ENCODE measurements around the gene DBP.

The DBP gene

GRCh38 chr19:48600679-48601417, 36.3 kb downstream of the DBP start:
- no peaks in the 10 kb centered on the region for H3K9me3 ChIP-seq (ENCODE audit: control insufficient read depth in 2 of 2, low read length in 2 of 2)
- H3K27ac ChIP-seq (ENCODE audit: low read depth in 2 of 2, low read length in 2 of 2): no peak overlapping the region
- H3K9ac ChIP-seq (ENCODE audit: low read depth in 1 of 2, low read length in 2 of 2): no peak overlapping the region
- H3K27me3 ChIP-seq (ENCODE audit: control insufficient read depth in 2 of 2, insufficient read depth in 2 of 2, low read length in 2 of 2): no peaks in the 10 kb centered on the region
- H3K36me3 ChIP-seq (ENCODE audit: control insufficient read depth in 2 of 2, insufficient read depth in 2 of 2, low read length in 2 of 2): peaks cover 2 to 4% of the 10 kb centered on the region in 2 donors
- no peak overlapping the region for H3K4me3 ChIP-seq (ENCODE audit: low read length in 2 of 2)
- peaks cover 8 to 11% of the 10 kb centered on the region in 2 donors for H3K4me1 ChIP-seq (ENCODE audit: control insufficient read depth in 2 of 2, insufficient read depth in 2 of 2, low read length in 2 of 2)

DNA sequence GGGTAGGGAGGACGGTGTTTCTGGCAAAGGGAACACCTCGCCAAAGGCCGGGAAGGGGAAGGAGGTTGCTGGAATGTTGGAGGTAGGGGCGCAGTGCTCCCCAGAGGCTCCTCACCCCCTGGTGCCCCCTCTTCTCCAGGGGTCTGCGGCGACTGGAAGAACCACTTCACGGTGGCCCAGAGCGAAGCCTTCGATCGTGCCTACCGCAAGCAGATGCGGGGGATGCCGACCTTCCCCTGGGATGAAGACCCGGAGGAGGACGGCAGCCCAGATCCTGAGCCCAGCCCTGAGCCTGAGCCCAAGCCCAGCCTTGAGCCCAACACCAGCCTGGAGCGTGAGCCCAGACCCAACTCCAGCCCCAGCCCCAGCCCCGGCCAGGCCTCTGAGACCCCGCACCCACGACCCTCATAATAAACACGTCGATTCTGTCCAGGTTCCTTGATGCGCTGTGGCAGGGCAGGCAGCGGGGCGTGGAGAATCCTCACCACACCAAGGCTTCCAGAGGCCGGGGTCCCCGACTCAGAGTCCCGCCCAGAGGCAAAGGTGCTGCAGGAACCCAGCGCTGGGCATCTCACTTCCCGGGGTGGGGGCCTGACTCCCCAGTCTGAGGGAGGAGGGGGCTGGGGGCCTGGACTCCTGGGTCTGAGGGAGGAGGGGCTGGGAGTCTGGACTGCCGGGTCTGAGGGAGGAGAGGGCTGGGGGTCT, 38.0 kb downstream of the DBP start:
- H3K4me1 ChIP-seq (ENCODE audit: control insufficient read depth in 2 of 2, insufficient read depth in 2 of 2, low read length in 2 of 2): peaks cover 8 to 11% of the 10 kb centered on the region in 2 donors
- peaks cover 2 to 4% of the 10 kb centered on the region in 2 donors for H3K36me3 ChIP-seq (ENCODE audit: control insufficient read depth in 2 of 2, insufficient read depth in 2 of 2, low read length in 2 of 2)
- no peak overlapping the region for H3K27ac ChIP-seq (ENCODE audit: low read depth in 2 of 2, low read length in 2 of 2)
- no peaks in the 10 kb centered on the region for H3K27me3 ChIP-seq (ENCODE audit: control insufficient read depth in 2 of 2, insufficient read depth in 2 of 2, low read length in 2 of 2)
- H3K4me3 ChIP-seq (ENCODE audit: low read length in 2 of 2): no peak overlapping the region
- no peak overlapping the region for H3K9ac ChIP-seq (ENCODE audit: low read depth in 1 of 2, low read length in 2 of 2)
- H3K9me3 ChIP-seq (ENCODE audit: control insufficient read depth in 2 of 2, low read length in 2 of 2): no peaks in the 10 kb centered on the region

DNA sequence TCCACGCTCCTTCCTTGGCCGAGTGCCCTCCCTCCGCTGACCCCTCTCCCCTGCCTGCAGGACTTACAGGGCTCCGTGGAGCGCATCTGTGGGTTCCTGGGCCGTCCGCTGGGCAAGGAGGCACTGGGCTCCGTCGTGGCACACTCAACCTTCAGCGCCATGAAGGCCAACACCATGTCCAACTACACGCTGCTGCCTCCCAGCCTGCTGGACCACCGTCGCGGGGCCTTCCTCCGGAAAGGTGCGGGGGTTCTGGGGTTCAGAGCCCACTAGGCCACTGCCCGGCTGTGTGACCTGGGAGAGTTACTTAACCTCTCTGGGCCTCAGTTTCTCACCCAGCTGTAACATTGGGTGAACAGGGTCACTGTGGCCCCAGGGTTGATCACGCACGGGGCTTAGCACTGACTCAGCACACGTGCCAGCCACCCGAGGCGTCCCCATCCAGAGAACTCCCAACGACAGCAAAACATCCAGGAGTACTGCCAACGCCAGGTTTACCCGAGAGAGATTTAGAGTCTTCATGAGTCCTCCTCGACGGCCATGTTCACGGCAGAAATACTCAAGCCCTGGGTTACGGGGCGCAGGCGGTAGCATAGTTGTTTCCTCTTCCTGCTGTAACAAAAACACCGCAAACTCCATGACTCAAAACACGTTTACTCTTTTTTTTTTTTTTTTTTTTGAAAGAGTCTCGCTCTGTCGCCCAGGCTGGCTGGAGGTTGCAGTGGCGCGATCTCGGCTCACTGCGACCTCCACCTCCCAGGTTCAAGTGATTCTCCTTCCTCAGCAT, 40.3 kb downstream of the DBP start:
- H3K9ac ChIP-seq (ENCODE audit: low read depth in 1 of 2, low read length in 2 of 2): no peak overlapping the region

GRCh38 chr19:48596237-48596636, 40.9 kb downstream of the DBP start:
- H3K9me3 ChIP-seq (ENCODE audit: control insufficient read depth in 2 of 2, low read length in 2 of 2): no peaks in the 10 kb centered on the region
- H3K36me3 ChIP-seq (ENCODE audit: control insufficient read depth in 2 of 2, insufficient read depth in 2 of 2, low read length in 2 of 2): peaks cover 0 to 2% of the 10 kb centered on the region in 2 donors
- H3K4me1 ChIP-seq (ENCODE audit: control insufficient read depth in 2 of 2, insufficient read depth in 2 of 2, low read length in 2 of 2): no peaks in the 10 kb centered on the region
- no peak overlapping the region for H3K9ac ChIP-seq (ENCODE audit: low read depth in 1 of 2, low read length in 2 of 2)
- no peak overlapping the region for H3K27ac ChIP-seq (ENCODE audit: low read depth in 2 of 2, low read length in 2 of 2)
- no peaks in the 10 kb centered on the region for H3K27me3 ChIP-seq (ENCODE audit: control insufficient read depth in 2 of 2, insufficient read depth in 2 of 2, low read length in 2 of 2)
- no peak overlapping the region for H3K4me3 ChIP-seq (ENCODE audit: low read length in 2 of 2)

More for the DNA sequence above, 40.3 kb downstream of the DBP start:
- Histone ChIP-seq H3K27ac (ENCODE audit: low read depth in 2 of 2, low read length in 2 of 2) (no peak overlapping the region), H3K4me1 (ENCODE audit: control insufficient read depth in 2 of 2, insufficient read depth in 2 of 2, low read length in 2 of 2) (no peaks in the 10 kb centered on the region), H3K9me3 (ENCODE audit: control insufficient read depth in 2 of 2, low read length in 2 of 2) (no peaks in the 10 kb centered on the region), H3K4me3 (ENCODE audit: low read length in 2 of 2) (no peak overlapping the region), H3K36me3 (ENCODE audit: control insufficient read depth in 2 of 2, insufficient read depth in 2 of 2, low read length in 2 of 2) (peaks cover 0 to 2% of the 10 kb centered on the region in 2 donors), H3K27me3 (ENCODE audit: control insufficient read depth in 2 of 2, insufficient read depth in 2 of 2, low read length in 2 of 2) (no peaks in the 10 kb centered on the region)

DNA sequence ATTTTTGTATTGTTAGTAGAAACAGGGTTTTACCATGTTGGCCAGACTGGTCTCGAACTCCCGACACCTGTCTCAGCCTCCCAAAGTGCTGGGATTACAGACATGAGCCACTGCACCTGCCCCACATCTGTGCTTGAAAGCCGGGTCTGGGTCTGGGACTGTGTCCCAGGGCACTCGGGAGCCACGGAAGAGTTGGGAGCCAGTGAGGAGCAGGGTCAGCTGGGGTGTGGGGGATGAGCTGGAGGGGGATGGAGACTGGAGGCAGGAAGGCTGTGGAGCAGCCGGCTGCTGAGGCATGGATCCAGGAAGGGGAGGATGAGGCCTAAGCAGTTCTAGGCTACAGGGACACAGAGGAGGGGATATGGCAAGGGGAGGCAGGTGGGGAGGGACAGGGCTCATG, 41.3 kb downstream of the DBP start:
- Histone ChIP-seq H3K4me1 (ENCODE audit: control insufficient read depth in 2 of 2, insufficient read depth in 2 of 2, low read length in 2 of 2) (no peaks in the 10 kb centered on the region), H3K9me3 (ENCODE audit: control insufficient read depth in 2 of 2, low read length in 2 of 2) (no peaks in the 10 kb centered on the region), H3K27me3 (ENCODE audit: control insufficient read depth in 2 of 2, insufficient read depth in 2 of 2, low read length in 2 of 2) (no peaks in the 10 kb centered on the region), H3K4me3 (ENCODE audit: low read length in 2 of 2) (no peak overlapping the region), H3K27ac (ENCODE audit: low read depth in 2 of 2, low read length in 2 of 2) (no peak overlapping the region), H3K36me3 (ENCODE audit: control insufficient read depth in 2 of 2, insufficient read depth in 2 of 2, low read length in 2 of 2) (peaks cover 0 to under 1% of the 10 kb centered on the region in 2 donors), H3K9ac (ENCODE audit: low read depth in 1 of 2, low read length in 2 of 2) (no peak overlapping the region)

GRCh38 chr19:48595171-48595570, 42.0 kb downstream of the DBP start:
- no peaks in the 10 kb centered on the region for H3K9me3 ChIP-seq (ENCODE audit: control insufficient read depth in 2 of 2, low read length in 2 of 2)
- H3K4me1 ChIP-seq (ENCODE audit: control insufficient read depth in 2 of 2, insufficient read depth in 2 of 2, low read length in 2 of 2): no peaks in the 10 kb centered on the region
- no peak overlapping the region for H3K27ac ChIP-seq (ENCODE audit: low read depth in 2 of 2, low read length in 2 of 2)
- H3K27me3 ChIP-seq (ENCODE audit: control insufficient read depth in 2 of 2, insufficient read depth in 2 of 2, low read length in 2 of 2): no peaks in the 10 kb centered on the region
- no peak overlapping the region for H3K9ac ChIP-seq (ENCODE audit: low read depth in 1 of 2, low read length in 2 of 2)
- H3K36me3 ChIP-seq (ENCODE audit: control insufficient read depth in 2 of 2, insufficient read depth in 2 of 2, low read length in 2 of 2): no peaks in the 10 kb centered on the region
- H3K4me3 ChIP-seq (ENCODE audit: low read length in 2 of 2): no peak overlapping the region

- Histone ChIP-seq H3K4me3 (ENCODE audit: low read length in 2 of 2) (no peak overlapping the region), H3K4me1 (ENCODE audit: control insufficient read depth in 2 of 2, insufficient read depth in 2 of 2, low read length in 2 of 2) (peaks cover 0 to 11% of the 10 kb centered on the region in 2 donors), H3K9me3 (ENCODE audit: control insufficient read depth in 2 of 2, low read length in 2 of 2) (no peaks in the 10 kb centered on the region), H3K36me3 (ENCODE audit: control insufficient read depth in 2 of 2, insufficient read depth in 2 of 2, low read length in 2 of 2) (no peaks in the 10 kb centered on the region), H3K27me3 (ENCODE audit: control insufficient read depth in 2 of 2, insufficient read depth in 2 of 2, low read length in 2 of 2) (no peaks in the 10 kb centered on the region), H3K9ac (ENCODE audit: low read depth in 1 of 2, low read length in 2 of 2) (no peak overlapping the region), H3K27ac (ENCODE audit: low read depth in 2 of 2, low read length in 2 of 2) (no peak overlapping the region)
Observed at GRCh38 chr19:48591021-48591420, 46.2 kb downstream of the DBP start.

DNA sequence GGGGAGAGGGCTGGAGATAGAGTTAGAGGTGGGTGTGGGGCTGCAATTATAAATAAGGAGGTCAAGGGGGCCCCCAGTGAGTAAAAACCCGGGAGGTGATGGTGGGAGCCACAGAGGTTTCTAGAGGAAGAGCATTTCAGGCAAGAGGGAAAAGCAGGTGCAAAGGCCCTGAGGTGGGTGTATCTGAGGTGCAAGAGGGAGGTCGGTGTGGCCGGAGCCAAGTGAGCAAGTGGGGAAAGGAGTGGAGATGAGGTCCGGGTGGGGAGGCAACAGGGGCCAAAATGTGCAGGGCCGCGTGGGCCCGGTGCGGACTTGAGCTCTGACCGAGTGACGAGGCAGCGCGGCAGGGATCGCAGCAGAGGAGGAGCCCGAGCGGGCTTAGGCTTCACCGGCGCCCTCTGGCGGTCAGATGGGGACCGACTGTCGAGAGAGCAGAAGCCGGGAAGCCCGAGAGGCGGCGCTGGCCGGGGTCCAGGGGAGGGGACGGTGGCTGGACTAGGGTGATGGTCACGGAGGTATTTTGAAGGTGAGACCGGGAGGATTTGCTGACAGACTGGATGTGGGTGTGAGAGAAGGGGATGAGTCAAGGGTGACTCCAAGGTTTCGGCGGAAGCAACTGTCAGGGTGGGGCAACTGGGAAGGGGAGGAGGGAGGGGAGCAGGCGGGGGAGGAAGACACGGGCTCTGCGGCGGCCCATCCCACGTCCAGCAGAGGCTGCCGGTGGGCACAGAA, 48.3 kb downstream of the DBP start:
- H3K36me3 ChIP-seq (ENCODE audit: control insufficient read depth in 2 of 2, insufficient read depth in 2 of 2, low read length in 2 of 2): no peaks in the 10 kb centered on the region
- no peak overlapping the region for H3K27ac ChIP-seq (ENCODE audit: low read depth in 2 of 2, low read length in 2 of 2)
- H3K4me1 ChIP-seq (ENCODE audit: control insufficient read depth in 2 of 2, insufficient read depth in 2 of 2, low read length in 2 of 2): peaks cover 0 to 15% of the 10 kb centered on the region in 2 donors
- H3K4me3 ChIP-seq (ENCODE audit: low read length in 2 of 2): peak overlapping the region; percentile 40 to 63
- peak overlapping the region; percentile 27 to 41 for H3K9ac ChIP-seq (ENCODE audit: low read depth in 1 of 2, low read length in 2 of 2)
- H3K9me3 ChIP-seq (ENCODE audit: control insufficient read depth in 2 of 2, low read length in 2 of 2): no peaks in the 10 kb centered on the region
- H3K27me3 ChIP-seq (ENCODE audit: control insufficient read depth in 2 of 2, insufficient read depth in 2 of 2, low read length in 2 of 2): no peaks in the 10 kb centered on the region

DNA sequence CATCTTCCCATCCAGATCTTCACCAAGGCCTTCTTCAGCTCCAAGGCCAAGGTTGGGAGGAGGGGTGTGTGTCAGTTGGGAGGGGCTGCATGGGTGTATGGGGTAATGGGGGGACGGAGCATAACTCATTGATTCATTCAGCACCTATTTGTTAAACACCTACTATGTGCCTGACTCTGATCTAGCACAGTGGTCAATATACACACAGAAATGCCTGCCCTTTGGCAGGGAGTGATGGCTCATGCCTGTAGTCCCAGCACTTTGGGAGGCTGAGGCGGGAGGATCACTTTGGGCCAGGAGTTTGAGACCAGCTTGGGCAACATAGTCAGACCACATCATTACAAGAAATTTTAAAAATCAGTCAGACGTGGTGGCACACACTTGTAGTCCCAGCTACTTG, 49.8 kb downstream of the DBP start:
- Histone ChIP-seq H3K27ac (ENCODE audit: low read depth in 2 of 2, low read length in 2 of 2) (no peak overlapping the region), H3K4me3 (ENCODE audit: low read length in 2 of 2) (no peak overlapping the region), H3K36me3 (ENCODE audit: control insufficient read depth in 2 of 2, insufficient read depth in 2 of 2, low read length in 2 of 2) (no peaks in the 10 kb centered on the region), H3K4me1 (ENCODE audit: control insufficient read depth in 2 of 2, insufficient read depth in 2 of 2, low read length in 2 of 2) (peaks cover 0 to 15% of the 10 kb centered on the region in 2 donors), H3K27me3 (ENCODE audit: control insufficient read depth in 2 of 2, insufficient read depth in 2 of 2, low read length in 2 of 2) (no peaks in the 10 kb centered on the region), H3K9me3 (ENCODE audit: control insufficient read depth in 2 of 2, low read length in 2 of 2) (no peaks in the 10 kb centered on the region), H3K9ac (ENCODE audit: low read depth in 1 of 2, low read length in 2 of 2) (no peak overlapping the region)

All from mucosa of rectum (tissue), 2 donors.